RWPE2 (cell line): ENCODE results near the gene TMEM178A.

Experiments
- ATAC-seq: fragments of 200-7000 bp; cut with Tn5 transposase; 3 replicates; pipeline ENCODE4 v1.9.1; 2021; ENCODE audit warnings: low read depth
- DNase-seq: peaks from one replicate; pipeline ENCODE4 v3.0.0-alpha.2; 2020; ENCODE audit warnings: low spot score
- H3K27ac ChIP-seq: fragments of 450-650 bp; 2 replicates; pipeline ENCODE4 v1.5.1; 2017; ENCODE audit warnings: mild to moderate bottlenecking; ENCODE audit not compliant: poor library complexity, severe bottlenecking
- H3K27me3 ChIP-seq: fragments of 250-450 bp; sonication (Bioruptor Pico); 2 replicates; pipeline ENCODE4 v1.5.1; 2021; ENCODE audit warnings: mild to moderate bottlenecking, moderate library complexity; ENCODE audit not compliant: insufficient read depth, poor library complexity, severe bottlenecking
- H3K36me3 ChIP-seq: fragments of 250-450 bp; sonication (Bioruptor Pico); 2 replicates; pipeline ENCODE4 v1.5.1; 2020; ENCODE audit warnings: low read depth, mild to moderate bottlenecking, moderate library complexity
- H3K4me1 ChIP-seq: fragments of 250-450 bp; sonication (Bioruptor Pico); 2 replicates; pipeline ENCODE4 v1.5.1; 2021; ENCODE audit warnings: mild to moderate bottlenecking, moderate library complexity; ENCODE audit not compliant: insufficient read depth, poor library complexity, severe bottlenecking
- H3K4me3 ChIP-seq: fragments of 250-450 bp; sonication (Bioruptor Pico); 2 replicates; pipeline ENCODE4 v1.5.1; 2021; ENCODE audit warnings: mild to moderate bottlenecking, moderate library complexity; ENCODE audit not compliant: severe bottlenecking
- H3K9me3 ChIP-seq: fragments of 250-450 bp; sonication (Bioruptor Pico); 2 replicates; pipeline ENCODE4 v1.5.1; 2021; ENCODE audit warnings: mild to moderate bottlenecking, moderate library complexity; ENCODE audit not compliant: severe bottlenecking
- TF ChIP-seq, protein P1 (sequence below): fragments of 450-650 bp; IDR thresholded peaks from one replicate; pipeline ENCODE4 v1.5.1; 2017; ENCODE audit warnings: mild to moderate bottlenecking, moderate library complexity; ENCODE audit not compliant: poor library complexity, severe bottlenecking

Gene TMEM178A

DNA sequence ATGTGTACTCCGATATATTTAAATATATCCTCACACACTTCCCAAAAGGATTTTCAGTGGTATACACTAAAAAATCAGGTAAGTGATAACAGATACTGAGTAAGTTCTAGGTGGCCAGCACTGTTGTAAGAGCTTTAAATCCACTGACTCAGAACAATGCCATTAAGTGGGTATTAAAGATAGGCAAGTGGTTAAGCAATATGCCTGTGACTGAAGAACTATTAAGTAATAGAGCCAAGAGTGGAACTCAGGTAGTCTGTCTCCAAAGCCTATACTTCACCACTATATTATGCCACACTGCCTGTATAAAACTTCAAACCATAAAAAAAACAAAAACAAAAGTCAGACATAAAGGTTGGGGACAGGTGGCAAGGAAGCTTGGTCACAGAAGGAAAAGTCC, 76.2 kb downstream of the TMEM178A start:
- Histone ChIP-seq H3K27me3 (no peaks in the 10 kb centered on the region), H3K9me3 (no peaks in the 10 kb centered on the region), H3K4me1 (peaks cover 13% of the 10 kb centered on the region), H3K27ac (no peak overlapping the region), H3K4me3 (no peak overlapping the region), H3K36me3 (peaks cover 94% of the 10 kb centered on the region)
- ATAC-seq: peak; percentile 73
- no peak for DNase-seq
- TF ChIP-seq, protein P1, sequence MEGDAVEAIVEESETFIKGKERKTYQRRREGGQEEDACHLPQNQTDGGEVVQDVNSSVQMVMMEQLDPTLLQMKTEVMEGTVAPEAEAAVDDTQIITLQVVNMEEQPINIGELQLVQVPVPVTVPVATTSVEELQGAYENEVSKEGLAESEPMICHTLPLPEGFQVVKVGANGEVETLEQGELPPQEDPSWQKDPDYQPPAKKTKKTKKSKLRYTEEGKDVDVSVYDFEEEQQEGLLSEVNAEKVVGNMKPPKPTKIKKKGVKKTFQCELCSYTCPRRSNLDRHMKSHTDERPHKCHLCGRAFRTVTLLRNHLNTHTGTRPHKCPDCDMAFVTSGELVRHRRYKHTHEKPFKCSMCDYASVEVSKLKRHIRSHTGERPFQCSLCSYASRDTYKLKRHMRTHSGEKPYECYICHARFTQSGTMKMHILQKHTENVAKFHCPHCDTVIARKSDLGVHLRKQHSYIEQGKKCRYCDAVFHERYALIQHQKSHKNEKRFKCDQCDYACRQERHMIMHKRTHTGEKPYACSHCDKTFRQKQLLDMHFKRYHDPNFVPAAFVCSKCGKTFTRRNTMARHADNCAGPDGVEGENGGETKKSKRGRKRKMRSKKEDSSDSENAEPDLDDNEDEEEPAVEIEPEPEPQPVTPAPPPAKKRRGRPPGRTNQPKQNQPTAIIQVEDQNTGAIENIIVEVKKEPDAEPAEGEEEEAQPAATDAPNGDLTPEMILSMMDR: no peak

- DNase-seq (no peak), ATAC-seq (peak; percentile 56; the same call in 2 of the 3 replicates)
- no peaks in the 10 kb centered on the region for H3K9me3 ChIP-seq
- H3K4me3 ChIP-seq: no peak overlapping the region
- H3K27me3 ChIP-seq: no peaks in the 10 kb centered on the region
- H3K27ac ChIP-seq: no peak overlapping the region
- H3K4me1 ChIP-seq: peaks cover 13% of the 10 kb centered on the region
- TF ChIP-seq, protein P1: no peak
- H3K36me3 ChIP-seq: peaks cover 95% of the 10 kb centered on the region
Measured at GRCh38 chr2:39743269-39743776, 77.6 kb downstream of the TMEM178A start.

- DNase-seq (no peak), ATAC-seq (no peak)
- no peaks in the 10 kb centered on the region for H3K4me1 ChIP-seq
- peaks cover 100% of the 10 kb centered on the region for H3K36me3 ChIP-seq
- H3K4me3 ChIP-seq: no peak overlapping the region
- no peaks in the 10 kb centered on the region for H3K27me3 ChIP-seq
- H3K9me3 ChIP-seq: no peaks in the 10 kb centered on the region
- H3K27ac ChIP-seq: no peak overlapping the region
- TF ChIP-seq, protein P1: no peak
Measured at GRCh38 chr2:39755466-39755865, 89.7 kb downstream of the TMEM178A start.

DNA sequence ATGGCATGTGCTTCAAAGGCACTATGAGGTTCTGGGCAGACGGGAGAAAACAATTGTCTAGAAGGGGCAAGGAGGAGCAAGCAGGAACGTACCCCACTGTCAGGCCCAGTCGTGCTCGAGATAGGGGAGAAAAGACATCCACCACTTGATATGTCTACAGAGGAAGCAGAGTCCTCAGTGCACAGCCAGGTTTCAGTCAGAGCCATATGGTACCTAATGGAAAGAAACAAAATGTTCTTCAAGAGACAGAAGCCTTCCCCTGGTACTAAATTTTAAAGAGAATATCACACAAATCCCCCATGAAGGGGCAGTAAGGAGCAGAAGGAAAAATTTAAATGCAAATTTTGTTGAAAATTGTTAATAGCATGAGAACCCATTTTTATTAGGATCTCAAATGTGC, 91.4 kb downstream of the TMEM178A start:
- no peaks in the 10 kb centered on the region for H3K4me1 ChIP-seq
- no peak overlapping the region for H3K4me3 ChIP-seq
- no peaks in the 10 kb centered on the region for H3K27me3 ChIP-seq
- ATAC-seq (no peak), DNase-seq (no peak)
- TF ChIP-seq, protein P1: no peak
- no peaks in the 10 kb centered on the region for H3K9me3 ChIP-seq
- H3K27ac ChIP-seq: no peak overlapping the region
- peaks cover 100% of the 10 kb centered on the region for H3K36me3 ChIP-seq

DNA sequence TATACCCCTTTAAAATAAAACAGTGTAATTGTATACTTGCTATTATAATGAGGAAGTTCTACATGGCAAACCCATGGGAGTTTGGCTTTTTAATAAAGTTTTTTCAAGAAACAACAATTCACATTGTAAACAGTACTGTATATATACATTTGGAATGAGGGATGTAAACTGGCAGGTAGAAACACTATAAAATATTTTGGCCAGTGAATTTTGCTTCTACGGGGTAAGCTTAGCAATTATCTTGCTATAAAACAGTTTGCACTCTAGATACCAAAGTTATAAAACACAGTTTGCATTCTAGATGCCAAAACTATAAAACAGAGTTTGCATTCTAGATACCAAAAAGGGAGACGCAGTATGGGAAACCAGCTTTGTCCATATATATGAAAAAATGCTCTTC, 96.7 kb downstream of the TMEM178A start:
- Histone ChIP-seq H3K36me3 (peaks cover 94% of the 10 kb centered on the region), H3K4me1 (no peaks in the 10 kb centered on the region), H3K27me3 (no peaks in the 10 kb centered on the region), H3K27ac (no peak overlapping the region), H3K4me3 (no peak overlapping the region), H3K9me3 (no peaks in the 10 kb centered on the region)
- ATAC-seq (no peak), DNase-seq (no peak)
- TF ChIP-seq, protein P1: no peak
